SK-N-SH treated with all-trans-retinoic acid at 6 μM for 48 hours (cell line): ENCODE results near the gene C19orf53.

Experiments
- ATAC-seq: fragments of 200-7000 bp; cut with Tn5 transposase; 3 replicates; pipeline ENCODE4 v1.9.1; 2020; ENCODE audit warnings: mild to moderate bottlenecking, moderate library complexity
- ARNTL ChIP-seq: fragments of 450-650 bp; formaldehyde crosslinking; IDR thresholded peaks from 2 replicates; pipeline ENCODE4 v1.5.0; 2020; ENCODE audit warnings: low read depth, mild to moderate bottlenecking, moderate library complexity, borderline replicate concordance
- BACH2 ChIP-seq: fragments of 250-450 bp; sonication (Bioruptor Pico); IDR thresholded peaks from 2 replicates; pipeline ENCODE4 v1.9.0; 2021; ENCODE audit warnings: mild to moderate bottlenecking, borderline replicate concordance
- CSDC2 ChIP-seq: fragments of 250-450 bp; sonication (Bioruptor Pico); IDR thresholded peaks from 2 replicates; pipeline ENCODE4 v1.5.0; 2020; ENCODE audit warnings: mild to moderate bottlenecking, moderate library complexity
- ESRRG ChIP-seq: fragments of 250-450 bp; sonication (Bioruptor Pico); IDR thresholded peaks from 2 replicates; pipeline ENCODE4 v1.6.1; 2021; ENCODE audit warnings: mild to moderate bottlenecking
- ISL1 ChIP-seq: fragments of 250-450 bp; sonication (Bioruptor Pico); IDR thresholded peaks from 2 replicates; pipeline ENCODE4 v2.1.2; 2022; ENCODE audit warnings: mild to moderate bottlenecking, moderate library complexity
- OSR1 ChIP-seq: fragments of 250-450 bp; sonication (Bioruptor Pico); IDR thresholded peaks from 2 replicates; pipeline ENCODE4 v1.8.0; 2022; ENCODE audit warnings: moderate library complexity, mild to moderate bottlenecking, inconsistent platforms
- POU6F1 ChIP-seq: fragments of 250-450 bp; sonication (Bioruptor Pico); IDR thresholded peaks from 2 replicates; pipeline ENCODE4 v1.8.0; 2021; ENCODE audit warnings: low read depth, mild to moderate bottlenecking, moderate library complexity, borderline replicate concordance
- RARB ChIP-seq: fragments of 250-450 bp; sonication (Bioruptor Pico); IDR thresholded peaks from 2 replicates; pipeline ENCODE4 v1.8.0; 2021; ENCODE audit warnings: mild to moderate bottlenecking, moderate library complexity
- SNAI2 ChIP-seq: fragments of 250-450 bp; sonication (Bioruptor Pico); IDR thresholded peaks from 2 replicates; pipeline ENCODE4 v1.5.0; 2020; ENCODE audit warnings: mild to moderate bottlenecking, moderate library complexity
- TCF4 ChIP-seq: fragments of 250-450 bp; sonication (Bioruptor Pico); IDR thresholded peaks from 2 replicates; pipeline ENCODE4 v1.8.0; 2021; ENCODE audit warnings: mild to moderate bottlenecking, moderate library complexity, borderline replicate concordance
- TOX ChIP-seq: fragments of 250-450 bp; sonication (Bioruptor Pico); IDR thresholded peaks from 2 replicates; pipeline ENCODE4 v1.8.0; 2021; ENCODE audit warnings: mild to moderate bottlenecking, moderate library complexity, borderline replicate concordance
- TSHZ2 ChIP-seq: fragments of 250-450 bp; sonication (Bioruptor Pico); IDR thresholded peaks from 2 replicates; pipeline ENCODE4 v1.5.0; 2020; ENCODE audit warnings: mild to moderate bottlenecking, moderate library complexity
- ZC3H10 ChIP-seq: fragments of 250-450 bp; sonication (Bioruptor Pico); IDR thresholded peaks from 2 replicates; pipeline ENCODE4 v1.5.1; 2021; ENCODE audit warnings: mild to moderate bottlenecking, moderate library complexity
- ZFP3 ChIP-seq: fragments of 250-450 bp; sonication (Bioruptor Pico); IDR thresholded peaks from 2 replicates; pipeline ENCODE4 v1.5.0; 2020; ENCODE audit warnings: mild to moderate bottlenecking, moderate library complexity
- ZFP30 ChIP-seq: fragments of 450-650 bp; formaldehyde crosslinking; IDR thresholded peaks from 2 replicates; pipeline ENCODE4 v1.5.0; 2022; ENCODE audit warnings: mild to moderate bottlenecking, moderate library complexity
- ZNF565 ChIP-seq: fragments of 450-650 bp; formaldehyde crosslinking; conservative IDR thresholded peaks from 2 replicates; pipeline ENCODE4 v1.5.0; 2020; ENCODE audit warnings: low read depth, mild to moderate bottlenecking, moderate library complexity
- ZNF70 ChIP-seq: fragments of 450-650 bp; formaldehyde crosslinking; IDR thresholded peaks from 2 replicates; pipeline ENCODE4 v1.5.0; 2020; ENCODE audit warnings: mild to moderate bottlenecking, moderate library complexity
- ZNF8 ChIP-seq: fragments of 450-650 bp; formaldehyde crosslinking; IDR thresholded peaks from 2 replicates; pipeline ENCODE4 v1.5.0; 2020; ENCODE audit warnings: mild to moderate bottlenecking, moderate library complexity
- TF ChIP-seq, protein P1 (sequence below): fragments of 250-450 bp; sonication (Bioruptor Pico); IDR thresholded peaks from 2 replicates; pipeline ENCODE4 v1.5.1; 2020; ENCODE audit warnings: low read depth, mild to moderate bottlenecking, moderate library complexity
- TF ChIP-seq, protein P2 (sequence below): fragments of 250-450 bp; sonication (Bioruptor Pico); IDR thresholded peaks from 2 replicates; pipeline ENCODE4 v1.8.0; 2020; ENCODE audit warnings: mild to moderate bottlenecking, moderate library complexity, borderline replicate concordance
- TF ChIP-seq, protein P3 (sequence below): fragments of 250-450 bp; sonication (Bioruptor Pico); IDR thresholded peaks from 2 replicates; pipeline ENCODE4 v1.5.1; 2021; ENCODE audit warnings: mild to moderate bottlenecking, moderate library complexity

Gene C19orf53

DNA sequence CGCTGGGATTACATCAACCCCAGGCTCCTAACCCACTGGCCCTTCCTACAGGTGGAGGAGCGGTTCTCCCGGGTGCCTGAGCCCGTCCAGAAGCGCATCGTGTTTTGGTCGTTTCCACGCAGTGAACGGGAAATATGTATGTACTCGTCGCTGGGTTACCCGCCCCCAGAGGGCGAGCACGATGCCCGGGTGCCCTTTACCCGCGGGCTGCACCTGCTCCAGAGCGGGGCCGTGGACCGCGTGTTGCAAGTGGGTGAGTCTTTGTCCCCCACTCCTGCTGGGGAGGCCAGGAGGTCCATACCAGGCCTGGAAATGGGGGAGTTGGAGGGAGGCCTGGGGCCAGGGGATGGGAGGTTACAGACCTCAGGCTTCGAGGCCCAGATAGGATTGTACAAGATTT, 25.4 kb downstream of the C19orf53 start:
- TF ChIP-seq CSDC2 (CRISPR knock-in tag) (no peak), RARB (no peak), ZFP3 (CRISPR knock-in tag) (no peak), TCF4 (CRISPR knock-in tag) (no peak), ZC3H10 (CRISPR knock-in tag) (no peak)
- TF ChIP-seq, protein P1, sequence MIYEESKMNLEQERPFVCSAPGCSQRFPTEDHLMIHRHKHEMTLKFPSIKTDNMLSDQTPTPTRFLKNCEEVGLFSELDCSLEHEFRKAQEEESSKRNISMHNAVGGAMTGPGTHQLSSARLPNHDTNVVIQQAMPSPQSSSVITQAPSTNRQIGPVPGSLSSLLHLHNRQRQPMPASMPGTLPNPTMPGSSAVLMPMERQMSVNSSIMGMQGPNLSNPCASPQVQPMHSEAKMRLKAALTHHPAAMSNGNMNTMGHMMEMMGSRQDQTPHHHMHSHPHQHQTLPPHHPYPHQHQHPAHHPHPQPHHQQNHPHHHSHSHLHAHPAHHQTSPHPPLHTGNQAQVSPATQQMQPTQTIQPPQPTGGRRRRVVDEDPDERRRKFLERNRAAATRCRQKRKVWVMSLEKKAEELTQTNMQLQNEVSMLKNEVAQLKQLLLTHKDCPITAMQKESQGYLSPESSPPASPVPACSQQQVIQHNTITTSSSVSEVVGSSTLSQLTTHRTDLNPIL (CRISPR knock-in tag): no peak
- TF ChIP-seq, all 23 proteins: peak for 0
- ATAC-seq: no peak

DNA sequence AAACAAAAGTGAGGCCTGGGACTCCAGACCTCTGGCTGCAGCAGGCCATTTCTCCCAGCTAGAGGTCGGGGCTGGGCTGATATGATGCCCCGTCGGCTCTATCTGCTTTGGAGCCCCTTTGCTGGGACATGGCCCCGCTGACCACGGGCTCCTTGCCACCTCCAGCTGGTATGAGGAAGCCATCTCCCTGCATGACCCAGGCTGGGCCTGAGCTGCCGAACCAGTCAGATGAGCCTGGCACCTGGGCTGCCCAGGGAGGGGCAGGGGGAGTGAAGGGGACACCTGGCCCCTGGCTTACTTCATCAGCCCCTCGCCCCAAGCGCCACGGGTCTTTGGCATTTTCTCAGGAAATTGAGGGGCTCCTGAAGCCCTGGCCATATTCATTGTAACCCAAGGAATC, 28.8 kb downstream of the C19orf53 start:
- TF ChIP-seq, protein P1 (CRISPR knock-in tag): no peak
- no peak for TF ChIP-seq OSR1 (CRISPR knock-in tag)
- TF ChIP-seq ARNTL (CRISPR knock-in tag): no peak
- no peak for TF ChIP-seq ISL1 (CRISPR knock-in tag)
- no peak for TF ChIP-seq ZNF565 (CRISPR knock-in tag)
- TF ChIP-seq CSDC2 (CRISPR knock-in tag): no peak
- no peak for TF ChIP-seq BACH2
- no peak for TF ChIP-seq ESRRG (CRISPR knock-in tag)
- TF ChIP-seq ZFP30 (CRISPR knock-in tag): no peak
- TF ChIP-seq ZNF8: no peak
- TF ChIP-seq TOX (CRISPR knock-in tag): no peak
- no peak for TF ChIP-seq ZC3H10 (CRISPR knock-in tag)
- no peak for TF ChIP-seq ZNF70 (CRISPR knock-in tag)
- no peak for TF ChIP-seq SNAI2 (CRISPR knock-in tag)
- TF ChIP-seq, protein P2, sequence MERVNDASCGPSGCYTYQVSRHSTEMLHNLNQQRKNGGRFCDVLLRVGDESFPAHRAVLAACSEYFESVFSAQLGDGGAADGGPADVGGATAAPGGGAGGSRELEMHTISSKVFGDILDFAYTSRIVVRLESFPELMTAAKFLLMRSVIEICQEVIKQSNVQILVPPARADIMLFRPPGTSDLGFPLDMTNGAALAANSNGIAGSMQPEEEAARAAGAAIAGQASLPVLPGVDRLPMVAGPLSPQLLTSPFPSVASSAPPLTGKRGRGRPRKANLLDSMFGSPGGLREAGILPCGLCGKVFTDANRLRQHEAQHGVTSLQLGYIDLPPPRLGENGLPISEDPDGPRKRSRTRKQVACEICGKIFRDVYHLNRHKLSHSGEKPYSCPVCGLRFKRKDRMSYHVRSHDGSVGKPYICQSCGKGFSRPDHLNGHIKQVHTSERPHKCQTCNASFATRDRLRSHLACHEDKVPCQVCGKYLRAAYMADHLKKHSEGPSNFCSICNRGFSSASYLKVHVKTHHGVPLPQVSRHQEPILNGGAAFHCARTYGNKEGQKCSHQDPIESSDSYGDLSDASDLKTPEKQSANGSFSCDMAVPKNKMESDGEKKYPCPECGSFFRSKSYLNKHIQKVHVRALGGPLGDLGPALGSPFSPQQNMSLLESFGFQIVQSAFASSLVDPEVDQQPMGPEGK (CRISPR knock-in tag): no peak
- ATAC-seq: no peak

DNA sequence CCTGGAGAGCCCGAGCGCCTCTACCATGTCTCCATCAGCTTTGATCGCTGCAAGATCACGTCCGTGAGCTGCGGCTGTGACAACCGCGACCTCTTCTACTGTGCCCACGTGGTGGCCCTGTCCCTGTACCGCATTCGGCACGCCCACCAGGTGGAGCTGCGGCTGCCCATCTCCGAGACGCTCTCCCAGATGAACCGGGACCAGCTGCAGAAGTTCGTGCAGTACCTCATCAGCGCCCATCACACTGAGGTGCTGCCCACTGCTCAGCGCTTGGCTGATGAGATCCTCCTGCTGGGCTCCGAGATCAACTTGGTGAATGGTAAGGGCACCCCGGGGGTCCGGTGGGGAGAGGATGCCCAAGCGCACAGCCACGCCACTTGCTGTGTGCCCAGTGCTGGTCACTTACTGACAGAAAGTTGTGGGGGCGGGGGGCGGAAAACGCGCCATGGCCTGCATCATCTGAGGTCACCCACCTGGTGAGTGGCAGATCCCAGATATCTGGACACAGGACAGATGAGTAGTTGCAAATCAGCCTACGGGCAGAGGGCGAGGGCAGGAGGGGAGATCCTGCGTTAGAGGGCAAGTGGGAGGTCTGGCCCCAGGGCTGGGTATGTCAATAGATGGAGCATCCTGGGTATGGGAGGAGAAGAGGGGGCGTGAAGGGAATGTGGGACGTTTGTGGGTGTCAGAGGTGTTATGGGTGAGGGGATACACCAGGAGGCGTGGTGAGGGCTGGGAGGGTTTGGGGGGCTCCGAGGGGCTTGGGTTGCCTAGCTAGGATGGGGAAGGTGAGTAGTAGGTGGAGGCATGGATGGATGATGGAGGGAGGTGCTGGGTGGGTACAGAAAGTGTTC, 30.8 kb downstream of the C19orf53 start:
- ATAC-seq: peak; percentile 49; the same call in 1 of the 3 replicates
- TF ChIP-seq ESRRG (CRISPR knock-in tag): no peak
- no peak for TF ChIP-seq TSHZ2
- no peak for TF ChIP-seq ZNF8
- TF ChIP-seq POU6F1 (CRISPR knock-in tag): no peak
- TF ChIP-seq, protein P3, sequence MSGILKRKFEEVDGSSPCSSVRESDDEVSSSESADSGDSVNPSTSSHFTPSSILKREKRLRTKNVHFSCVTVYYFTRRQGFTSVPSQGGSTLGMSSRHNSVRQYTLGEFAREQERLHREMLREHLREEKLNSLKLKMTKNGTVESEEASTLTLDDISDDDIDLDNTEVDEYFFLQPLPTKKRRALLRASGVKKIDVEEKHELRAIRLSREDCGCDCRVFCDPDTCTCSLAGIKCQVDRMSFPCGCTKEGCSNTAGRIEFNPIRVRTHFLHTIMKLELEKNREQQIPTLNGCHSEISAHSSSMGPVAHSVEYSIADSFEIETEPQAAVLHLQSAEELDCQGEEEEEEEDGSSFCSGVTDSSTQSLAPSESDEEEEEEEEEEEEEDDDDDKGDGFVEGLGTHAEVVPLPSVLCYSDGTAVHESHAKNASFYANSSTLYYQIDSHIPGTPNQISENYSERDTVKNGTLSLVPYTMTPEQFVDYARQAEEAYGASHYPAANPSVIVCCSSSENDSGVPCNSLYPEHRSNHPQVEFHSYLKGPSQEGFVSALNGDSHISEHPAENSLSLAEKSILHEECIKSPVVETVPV: no peak
